Liver (tissue), 9 donors: Measurements from ENCODE around the gene ALPP. TPM values are rescaled to one million over a fixed set of nuclear protein-coding genes. Genes with fewer than 3 reads are reported as not detected.
"Not testable (repeated sequence)": the region's sequence is repeated elsewhere in the genome, so short reads cannot be mapped to it uniquely, and the experiment has no call there.

Experiments
- DNase-seq: peaks from one replicate; pipeline ENCODE4 v3.0.0-alpha.2; 2017; ENCODE audit warnings: low spot score
- H3K27ac ChIP-seq, 2 donors: one replicate each; pipeline ENCODE4 v1.7.0; 2013; ENCODE audit warnings: inconsistent platforms in 2 of 2, low read length in 2 of 2, control low read depth in 1 of 2, low read depth in 1 of 2, mild to moderate bottlenecking in 1 of 2
- H3K27me3 ChIP-seq, 4 donors: one replicate each; pipeline versions ENCODE4 v1.6.1 to v1.7.0; 2013; ENCODE audit warnings: low read length in 3 of 4, inconsistent platforms in 1 of 4, mild to moderate bottlenecking in 1 of 4, moderate library complexity in 1 of 4; ENCODE audit not compliant: control insufficient read depth in 4 of 4, insufficient read depth in 4 of 4
- H3K36me3 ChIP-seq, 4 donors: one replicate each; pipeline versions ENCODE4 v1.6.1 to v1.7.0; 2013; ENCODE audit warnings: low read length in 3 of 4, mild to moderate bottlenecking in 3 of 4, low read depth in 1 of 4, moderate library complexity in 1 of 4; ENCODE audit not compliant: control insufficient read depth in 4 of 4, insufficient read depth in 3 of 4
- H3K4me1 ChIP-seq, 4 donors: one replicate each; pipeline versions ENCODE4 v1.6.1 to v1.7.0; 2013; ENCODE audit warnings: low read length in 3 of 4, mild to moderate bottlenecking in 3 of 4, moderate library complexity in 1 of 4; ENCODE audit not compliant: control insufficient read depth in 4 of 4, insufficient read depth in 4 of 4
- H3K4me3 ChIP-seq, 3 donors: one replicate each; pipeline versions ENCODE4 v1.6.1 to v1.7.0; 2013; ENCODE audit warnings: low read length in 3 of 3, control low read depth in 1 of 3, low read depth in 1 of 3, mild to moderate bottlenecking in 1 of 3
- H3K9ac ChIP-seq, 2 donors: one replicate each; pipeline ENCODE4 v1.7.0; 2013; ENCODE audit warnings: low read length in 2 of 2, mild to moderate bottlenecking in 2 of 2, moderate library complexity in 2 of 2, control low read depth in 1 of 2, low read depth in 1 of 2
- H3K9me3 ChIP-seq, 4 donors: one replicate each; pipeline versions ENCODE4 v1.6.1 to v1.7.0; 2013; ENCODE audit warnings: low read length in 3 of 4; ENCODE audit not compliant: control insufficient read depth in 4 of 4
- EGR1 ChIP-seq, 2 donors: IDR thresholded peaks; 2 replicates each; pipeline ENCODE4 v1.6.1; 2016 to 2018; ENCODE audit warnings: antibody characterized with exemption in 2 of 2, low read depth in 2 of 2
- FOXA1 ChIP-seq: IDR thresholded peaks from 2 replicates; pipeline ENCODE4 v1.6.1; 2016; ENCODE audit warnings: antibody characterized with exemption
- FOXA2 ChIP-seq: IDR thresholded peaks from 2 replicates; pipeline ENCODE4 v1.6.1; 2016; ENCODE audit warnings: antibody characterized with exemption
- GABPA ChIP-seq, 2 donors: IDR thresholded peaks in 1 of 2; conservative IDR thresholded peaks in 1 of 2; 2 replicates each; pipeline ENCODE4 v1.6.1; 2016; ENCODE audit warnings: antibody characterized with exemption in 2 of 2, mild to moderate bottlenecking in 1 of 2, moderate library complexity in 1 of 2
- HNF4A ChIP-seq, 2 donors: conservative IDR thresholded peaks; 2 replicates each; pipeline ENCODE4 v1.6.1; 2016; ENCODE audit warnings: antibody characterized with exemption in 2 of 2, mild to moderate bottlenecking in 2 of 2
- HNF4G ChIP-seq: IDR thresholded peaks from 2 replicates; pipeline ENCODE4 v1.6.1; 2016; ENCODE audit warnings: antibody characterized with exemption
- JUND ChIP-seq, 2 donors: IDR thresholded peaks; 2 replicates each; pipeline ENCODE4 v1.6.1; 2016; ENCODE audit warnings: antibody characterized with exemption in 2 of 2
- MAX ChIP-seq: IDR thresholded peaks from 2 replicates; pipeline ENCODE4 v1.6.1; 2016; ENCODE audit warnings: antibody characterized with exemption
- NR2F2 ChIP-seq: IDR thresholded peaks from 2 replicates; pipeline ENCODE4 v1.6.1; 2016; ENCODE audit warnings: antibody characterized with exemption
- RAD21 ChIP-seq, 2 donors: IDR thresholded peaks; 2 replicates each; pipeline ENCODE4 v1.6.1; 2016; ENCODE audit warnings: antibody characterized with exemption in 2 of 2, mild to moderate bottlenecking in 2 of 2
- REST ChIP-seq: IDR thresholded peaks from 2 replicates; pipeline ENCODE4 v1.6.1; 2016; ENCODE audit warnings: antibody characterized with exemption, mild to moderate bottlenecking
- RXRA ChIP-seq, 2 donors: IDR thresholded peaks; 2 replicates each; pipeline ENCODE4 v1.6.1; 2017 to 2018; ENCODE audit warnings: antibody characterized with exemption in 2 of 2, mild to moderate bottlenecking in 1 of 2
- SP1 ChIP-seq: IDR thresholded peaks from 2 replicates; pipeline ENCODE4 v1.6.1; 2018; ENCODE audit warnings: antibody characterized with exemption, mild to moderate bottlenecking
- TAF1 ChIP-seq: conservative IDR thresholded peaks from 2 replicates; pipeline ENCODE4 v1.6.1; 2016; ENCODE audit warnings: antibody characterized with exemption, mild to moderate bottlenecking
- YY1 ChIP-seq: IDR thresholded peaks from 2 replicates; pipeline ENCODE4 v1.6.1; 2016; ENCODE audit warnings: antibody characterized with exemption, mild to moderate bottlenecking
- WGBS: extraction: QIAGEN DNeasy Blood & Tissue Kit; methylation state at CpG from one replicate; pipeline ENCODE4 v1.1.7; 2013; 5-methylcytosine and 5-hydroxymethylcytosine counted together
- polyA plus RNA-seq, 2 donors: library from polyadenylated mRNA; stranded (reverse) in 1 of 2; unstranded in 1 of 2; fragments of 200-250 nt in 1 of 2; fragments of >200 nt in 1 of 2; fragmentation: Nextera tagmentation in 1 of 2; extraction: Ambion mirVana in 1 of 2; gene quantifications; one replicate each; pipeline versions ENCODE4 v1.2.1 to v1.2.3, GENCODE V29; 2013 to 2015
- total RNA-seq, 2 donors: library from RNA; depleted of rRNA; stranded (reverse); fragments of >200 nt; gene quantifications; one replicate each; pipeline ENCODE4 v1.2.3, GENCODE V29; 2014
- TF ChIP-seq, protein P1 (sequence below): IDR thresholded peaks from 2 replicates; pipeline ENCODE4 v1.6.1; 2016; ENCODE audit warnings: antibody characterized with exemption
- TF ChIP-seq, protein P2 (sequence below): fragments of 150-350 bp; IDR thresholded peaks from 2 replicates; pipeline ENCODE4 v1.5.1; 2017; ENCODE audit warnings: improper control_type of control experiment, low read depth, low read length; ENCODE audit not compliant: missing input control
- TF ChIP-seq, protein P3 (sequence below): IDR thresholded peaks from 2 replicates; pipeline ENCODE4 v1.6.1; 2016; ENCODE audit warnings: antibody characterized with exemption
- donor health status: healthy.
- donor health status: healthy.
- donor health status: healthy.
- donor health status: healthy.
- donor health status: healthy.

ALPP gene
- total and polyA plus RNA-seq, 4 donors, result not detected

DNA sequence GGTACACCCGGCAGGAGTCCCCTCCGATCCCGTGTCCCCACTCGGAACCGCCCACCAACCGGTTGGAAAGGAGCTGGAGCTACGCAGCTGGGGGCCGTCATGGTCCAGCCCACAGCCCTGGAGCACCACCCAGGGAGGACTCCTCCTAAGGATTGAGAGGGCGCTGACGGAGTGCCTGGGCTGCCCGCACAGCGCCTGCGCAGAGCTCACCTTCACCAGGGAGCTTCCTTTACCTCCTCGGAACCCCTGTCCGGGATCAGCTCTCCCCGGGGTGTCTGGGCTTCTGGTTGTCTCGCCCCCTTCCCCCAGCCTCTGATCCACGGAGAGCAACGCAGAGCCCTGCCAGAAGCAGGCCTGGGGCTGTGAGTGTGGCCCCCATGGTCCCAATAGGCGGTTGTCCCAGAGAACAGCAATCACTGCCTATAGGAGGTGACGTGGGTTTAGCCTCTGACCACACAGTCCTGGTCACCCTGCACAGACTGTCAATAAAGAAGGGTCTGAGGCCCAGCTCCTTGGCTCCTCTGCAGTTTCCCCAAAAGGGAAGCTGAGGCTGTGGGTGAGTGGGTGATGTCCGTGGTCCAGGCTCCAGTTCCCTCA is 42.7 kb downstream of the ALPP start (continued):
- no peak for TF ChIP-seq HNF4G

DNA sequence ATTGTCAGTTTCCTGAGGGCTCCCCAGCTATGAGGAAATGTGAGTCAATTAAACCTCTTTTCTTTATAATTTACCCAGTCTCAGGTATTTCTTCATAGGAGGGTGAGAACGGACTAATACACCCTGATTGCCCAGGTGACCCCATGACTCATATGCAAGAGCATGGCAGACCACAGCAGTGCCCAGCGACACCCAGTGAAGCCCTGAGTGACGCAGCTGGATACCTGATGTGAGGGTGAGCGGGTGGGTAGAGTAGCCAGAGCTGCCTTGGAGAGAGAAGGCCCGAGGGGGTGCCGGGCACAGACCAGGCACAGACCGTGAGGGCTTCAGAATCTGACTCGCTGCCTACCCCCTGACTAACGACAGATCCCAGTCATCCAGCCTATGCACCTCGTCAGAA is 43.5 kb downstream of the ALPP start:
- Histone ChIP-seq H3K9me3 (peaks cover 3 to 10% (median 5%) of the 10 kb centered on the region in 4 donors), H3K9ac (no peak overlapping the region), H3K36me3 (no peaks in the 10 kb centered on the region), H3K27me3 (peaks cover 4 to 16% (median 12%) of the 10 kb centered on the region in 4 donors), H3K4me3 (no peak overlapping the region), H3K4me1 (peaks cover 0 to 29% (median 18%) of the 10 kb centered on the region in 4 donors), H3K27ac (no peak overlapping the region)
- 88% methylated on average over 10 of the region's 10 CpGs for WGBS
- no peak for DNase-seq
- no peak for TF ChIP-seq HNF4G
- no peak for TF ChIP-seq NR2F2
- TF ChIP-seq, protein P1, sequence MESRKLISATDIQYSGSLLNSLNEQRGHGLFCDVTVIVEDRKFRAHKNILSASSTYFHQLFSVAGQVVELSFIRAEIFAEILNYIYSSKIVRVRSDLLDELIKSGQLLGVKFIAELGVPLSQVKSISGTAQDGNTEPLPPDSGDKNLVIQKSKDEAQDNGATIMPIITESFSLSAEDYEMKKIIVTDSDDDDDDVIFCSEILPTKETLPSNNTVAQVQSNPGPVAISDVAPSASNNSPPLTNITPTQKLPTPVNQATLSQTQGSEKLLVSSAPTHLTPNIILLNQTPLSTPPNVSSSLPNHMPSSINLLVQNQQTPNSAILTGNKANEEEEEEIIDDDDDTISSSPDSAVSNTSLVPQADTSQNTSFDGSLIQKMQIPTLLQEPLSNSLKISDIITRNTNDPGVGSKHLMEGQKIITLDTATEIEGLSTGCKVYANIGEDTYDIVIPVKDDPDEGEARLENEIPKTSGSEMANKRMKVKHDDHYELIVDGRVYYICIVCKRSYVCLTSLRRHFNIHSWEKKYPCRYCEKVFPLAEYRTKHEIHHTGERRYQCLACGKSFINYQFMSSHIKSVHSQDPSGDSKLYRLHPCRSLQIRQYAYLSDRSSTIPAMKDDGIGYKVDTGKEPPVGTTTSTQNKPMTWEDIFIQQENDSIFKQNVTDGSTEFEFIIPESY, result no peak
- no peak for TF ChIP-seq GABPA (IDR thresholded peaks at IDR 0.05 in 1 of 2, conservative IDR thresholded peaks at IDR 0.05 in 1 of 2)
- TF ChIP-seq TAF1, result no peak
- TF ChIP-seq EGR1 (IDR thresholded peaks at IDR 0.05; ENCODE audit: low read depth in 2 of 2), result no peak
- TF ChIP-seq FOXA1, result no peak
- no peak for TF ChIP-seq YY1
- TF ChIP-seq REST, result no peak
- no peak for TF ChIP-seq HNF4A (conservative IDR thresholded peaks at IDR 0.05)
- TF ChIP-seq, protein P2, sequence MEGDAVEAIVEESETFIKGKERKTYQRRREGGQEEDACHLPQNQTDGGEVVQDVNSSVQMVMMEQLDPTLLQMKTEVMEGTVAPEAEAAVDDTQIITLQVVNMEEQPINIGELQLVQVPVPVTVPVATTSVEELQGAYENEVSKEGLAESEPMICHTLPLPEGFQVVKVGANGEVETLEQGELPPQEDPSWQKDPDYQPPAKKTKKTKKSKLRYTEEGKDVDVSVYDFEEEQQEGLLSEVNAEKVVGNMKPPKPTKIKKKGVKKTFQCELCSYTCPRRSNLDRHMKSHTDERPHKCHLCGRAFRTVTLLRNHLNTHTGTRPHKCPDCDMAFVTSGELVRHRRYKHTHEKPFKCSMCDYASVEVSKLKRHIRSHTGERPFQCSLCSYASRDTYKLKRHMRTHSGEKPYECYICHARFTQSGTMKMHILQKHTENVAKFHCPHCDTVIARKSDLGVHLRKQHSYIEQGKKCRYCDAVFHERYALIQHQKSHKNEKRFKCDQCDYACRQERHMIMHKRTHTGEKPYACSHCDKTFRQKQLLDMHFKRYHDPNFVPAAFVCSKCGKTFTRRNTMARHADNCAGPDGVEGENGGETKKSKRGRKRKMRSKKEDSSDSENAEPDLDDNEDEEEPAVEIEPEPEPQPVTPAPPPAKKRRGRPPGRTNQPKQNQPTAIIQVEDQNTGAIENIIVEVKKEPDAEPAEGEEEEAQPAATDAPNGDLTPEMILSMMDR, result no peak
- TF ChIP-seq JUND (IDR thresholded peaks at IDR 0.05), result no peak
- TF ChIP-seq, protein P3, sequence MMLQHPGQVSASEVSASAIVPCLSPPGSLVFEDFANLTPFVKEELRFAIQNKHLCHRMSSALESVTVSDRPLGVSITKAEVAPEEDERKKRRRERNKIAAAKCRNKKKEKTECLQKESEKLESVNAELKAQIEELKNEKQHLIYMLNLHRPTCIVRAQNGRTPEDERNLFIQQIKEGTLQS, result no peak
- TF ChIP-seq MAX, result no peak
- TF ChIP-seq RAD21 (IDR thresholded peaks at IDR 0.05), result no peak
- no peak for TF ChIP-seq RXRA (IDR thresholded peaks at IDR 0.05)
- no peak for TF ChIP-seq SP1
- no peak for TF ChIP-seq FOXA2

- H3K4me1 ChIP-seq, result peaks cover 0 to 29% (median 18%) of the 10 kb centered on the region in 4 donors
- H3K9me3 ChIP-seq, result peaks cover 3 to 10% (median 5%) of the 10 kb centered on the region in 4 donors
- not testable (repeated sequence) for H3K4me3 ChIP-seq, H3K9ac ChIP-seq, H3K36me3 ChIP-seq, H3K27ac ChIP-seq, DNase-seq
- H3K27me3 ChIP-seq, result peaks cover 4 to 16% (median 10%) of the 10 kb centered on the region in 4 donors
- 39% methylated on average over 3 of the region's 3 CpGs for WGBS
These were observed 44.4 kb downstream of the ALPP start for GRCh38 chr2:232422996-232423395.

DNA sequence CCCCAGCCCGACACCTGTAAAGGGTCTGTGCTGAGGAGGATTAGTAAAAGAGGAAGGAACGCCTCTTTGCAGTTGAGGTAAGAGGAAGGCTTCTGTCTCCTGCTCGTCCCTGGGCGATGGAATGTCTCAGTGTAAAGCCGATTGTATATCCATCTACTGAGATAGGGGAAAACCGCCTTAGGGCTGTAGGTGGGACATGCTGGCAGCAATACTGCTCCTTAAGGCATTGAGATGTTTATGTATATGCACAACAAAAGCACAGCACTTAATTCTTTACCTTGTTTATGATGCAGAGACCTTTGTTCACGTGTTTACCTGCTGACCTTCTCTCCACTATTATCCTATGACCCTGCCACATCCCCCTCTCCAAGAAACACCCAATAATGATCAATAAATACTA is 44.9 kb downstream of the ALPP start:
- H3K27me3 ChIP-seq, result peaks cover 4 to 16% (median 9%) of the 10 kb centered on the region in 4 donors
- H3K27ac ChIP-seq, H3K9ac ChIP-seq, H3K4me3 ChIP-seq, DNase-seq, H3K36me3 ChIP-seq: not testable (repeated sequence)
- H3K9me3 ChIP-seq, result peaks cover 3 to 10% (median 5%) of the 10 kb centered on the region in 4 donors
- WGBS, result 36% methylated on average over 7 of the region's 7 CpGs
- H3K4me1 ChIP-seq, result peaks cover 0 to 28% (median 18%) of the 10 kb centered on the region in 4 donors
